NB4 (cell line): ENCODE results near the gene APOBEC3C.

ENCODE experiments used
- CTCF ChIP-seq: IDR thresholded peaks from one replicate; pipeline ENCODE4 v1.5.1; 2012; ENCODE audit warnings: low read depth, low read length
- MAX ChIP-seq: IDR thresholded peaks from 2 replicates; pipeline ENCODE4 v1.6.1; 2011; ENCODE audit warnings: low read depth, low read length
- MYC ChIP-seq: IDR thresholded peaks from 2 replicates; pipeline ENCODE4 v1.6.1; 2011; ENCODE audit warnings: low read depth, low read length
- POLR2A ChIP-seq: IDR thresholded peaks from 2 replicates; pipeline ENCODE4 v1.6.1; 2011; ENCODE audit warnings: mild to moderate bottlenecking; ENCODE audit not compliant: insufficient read length; ENCODE audit errors: extremely low read depth

GRCh38 chr22:38972558-38972957, 41.5 kb upstream of the APOBEC3C start:
- TF ChIP-seq CTCF (no peak), MYC (no peak), POLR2A (no peak), MAX (no peak)
